ENCODE measurements around the gene MS4A12.
"Not testable (repeated sequence)": the region's sequence is repeated elsewhere in the genome, so short reads cannot be mapped to it uniquely, and the experiment has no call there.

The MS4A12 gene, protein sequence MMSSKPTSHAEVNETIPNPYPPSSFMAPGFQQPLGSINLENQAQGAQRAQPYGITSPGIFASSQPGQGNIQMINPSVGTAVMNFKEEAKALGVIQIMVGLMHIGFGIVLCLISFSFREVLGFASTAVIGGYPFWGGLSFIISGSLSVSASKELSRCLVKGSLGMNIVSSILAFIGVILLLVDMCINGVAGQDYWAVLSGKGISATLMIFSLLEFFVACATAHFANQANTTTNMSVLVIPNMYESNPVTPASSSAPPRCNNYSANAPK

DNA sequence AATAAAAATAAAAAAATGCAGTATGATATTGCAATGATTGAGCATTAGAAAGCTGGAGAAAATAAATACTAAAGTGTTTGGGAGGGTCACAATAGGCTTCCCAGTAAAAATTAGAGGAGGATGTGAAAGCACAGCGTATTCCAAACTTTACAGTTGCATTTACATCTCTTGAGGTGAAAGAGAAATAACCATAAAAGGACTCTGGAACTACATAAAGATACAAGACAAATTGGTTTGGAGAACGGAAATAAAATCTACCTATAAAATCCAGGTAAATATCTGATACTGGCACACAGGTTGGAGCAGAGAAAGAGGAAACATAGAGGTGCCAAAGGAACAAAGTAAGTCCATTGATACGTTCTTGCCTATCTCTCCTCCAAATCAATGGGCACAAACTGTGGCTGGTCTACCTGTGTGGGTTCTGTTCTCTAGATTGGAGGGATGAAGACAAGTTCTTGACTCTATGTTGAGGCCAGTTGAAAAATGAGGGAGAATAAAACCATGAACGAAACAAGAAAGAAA is at the start of gene MS4A12:
TSS of gene MS4A12 (plus strand) at position 291 of the 522 bp plus-strand sequence. CDS start 4,541 bp downstream, outside the sequence.
- Mint-ChIP-seq H3K27me3 (peaks cover 13% of the 10 kb centered on the region), H3K9me3 (ENCODE audit: low read depth) (no peaks in the 10 kb centered on the region), H3K27ac (no peak within 1 kb of the TSS), H3K4me1 (ENCODE audit: low read depth) (no peaks in the 10 kb centered on the region), H3K36me3 (no peaks in the 10 kb centered on the region), H3K4me3 (no peak within 1 kb of the TSS)

DNA sequence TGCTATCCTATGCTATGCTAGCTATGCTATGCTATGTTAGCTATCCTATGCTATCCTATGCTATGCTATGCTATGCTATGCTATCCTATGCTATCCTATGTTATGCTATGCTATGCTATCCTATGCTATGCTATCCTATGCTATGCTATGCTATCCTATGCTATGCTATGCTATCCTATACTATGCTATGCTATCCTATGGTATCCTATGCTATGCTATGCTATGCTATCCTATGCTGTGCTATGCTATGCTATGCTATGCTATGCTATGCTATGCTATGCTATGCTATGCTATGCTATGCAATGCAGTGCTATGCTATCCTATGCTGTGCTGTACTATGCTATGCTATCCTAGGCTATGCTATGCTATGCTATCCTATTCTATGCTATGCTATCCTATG is 45.5 kb upstream of the MS4A12 start:
- Mint-ChIP-seq H3K4me1 (ENCODE audit: low read depth) (peaks cover 18% of the 10 kb centered on the region), H3K27me3 (no peaks in the 10 kb centered on the region), H3K9me3 (ENCODE audit: low read depth) (no peaks in the 10 kb centered on the region), H3K27ac (no peak overlapping the region), H3K36me3 (no peaks in the 10 kb centered on the region), H3K4me3 (peak overlapping the region; percentile 81)

DNA sequence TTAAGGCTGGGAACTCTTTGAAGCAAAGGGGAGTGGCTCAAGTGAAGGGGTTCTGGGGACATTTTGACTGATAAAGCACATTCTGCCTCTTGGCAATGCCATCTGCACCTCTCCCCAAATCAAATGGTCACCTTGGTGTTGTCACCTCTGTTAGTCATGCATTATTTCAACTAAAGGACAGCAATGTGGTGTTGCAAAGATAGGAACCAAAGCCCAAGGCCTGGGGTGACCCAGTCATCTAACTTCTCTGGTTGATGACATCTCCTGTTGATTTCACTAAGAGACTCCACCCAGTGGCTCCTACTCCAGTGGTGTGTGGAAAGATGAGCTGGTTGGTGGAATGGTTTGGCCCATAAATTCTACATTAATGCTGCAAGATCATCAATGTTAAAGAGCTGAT is 44.7 kb upstream of the MS4A12 start:
- H3K9me3 Mint-ChIP-seq (ENCODE audit: low read depth) = no peaks in the 10 kb centered on the region
- no peaks in the 10 kb centered on the region for H3K36me3 Mint-ChIP-seq
- H3K27ac Mint-ChIP-seq = no peak overlapping the region
- H3K4me1 Mint-ChIP-seq (ENCODE audit: low read depth) = peaks cover 18% of the 10 kb centered on the region
- no peaks in the 10 kb centered on the region for H3K27me3 Mint-ChIP-seq
- H3K4me3 Mint-ChIP-seq = no peak overlapping the region

DNA sequence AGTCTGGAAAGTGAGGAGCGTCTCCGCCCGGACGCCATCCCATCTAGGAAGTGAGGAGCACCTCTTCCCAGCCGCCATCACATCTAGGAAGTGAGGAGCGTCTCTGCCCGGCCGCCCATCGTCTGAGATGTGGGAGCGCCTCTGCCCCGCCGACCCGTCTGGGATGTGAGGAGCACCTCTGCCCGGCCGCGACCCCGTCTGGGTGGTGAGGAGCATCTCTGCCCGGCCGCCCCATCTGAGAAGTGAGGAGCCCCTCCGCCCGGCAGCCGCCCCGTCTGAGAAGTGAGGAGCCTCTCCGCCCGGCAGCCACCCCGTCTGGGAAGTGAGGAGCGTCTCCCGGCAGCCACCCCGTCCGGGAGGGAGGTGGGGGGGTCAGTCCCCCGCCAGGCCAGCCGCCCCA is 41.4 kb upstream of the MS4A12 start:
- H3K36me3 Mint-ChIP-seq; H3K27ac Mint-ChIP-seq; H3K4me3 Mint-ChIP-seq; H3K9me3 Mint-ChIP-seq (ENCODE audit: low read depth); H3K27me3 Mint-ChIP-seq: not testable (repeated sequence)
- H3K4me1 Mint-ChIP-seq (ENCODE audit: low read depth) = peaks cover 11% of the 10 kb centered on the region

DNA sequence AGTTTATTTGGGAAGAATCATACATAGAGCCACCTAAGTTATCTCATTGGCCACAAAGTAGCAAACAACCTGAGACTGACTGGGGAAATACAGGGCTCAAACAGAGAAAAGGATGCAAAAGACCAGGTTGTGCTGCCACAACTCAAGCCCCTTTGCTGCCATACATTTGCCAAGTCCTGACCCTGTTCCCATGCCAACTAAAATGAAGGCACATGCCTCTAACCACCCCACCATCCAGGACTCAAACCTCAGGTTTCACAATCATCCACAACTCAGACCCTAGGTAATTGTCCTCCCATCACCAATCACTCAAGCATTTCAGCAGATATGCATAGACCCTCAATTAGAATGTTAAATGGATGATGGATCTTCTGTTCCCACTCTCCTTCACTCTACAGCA is 38.4 kb upstream of the MS4A12 start:
- H3K4me3 Mint-ChIP-seq = no peak overlapping the region
- no peaks in the 10 kb centered on the region for H3K9me3 Mint-ChIP-seq (ENCODE audit: low read depth)
- no peaks in the 10 kb centered on the region for H3K4me1 Mint-ChIP-seq (ENCODE audit: low read depth)
- H3K36me3 Mint-ChIP-seq = no peaks in the 10 kb centered on the region
- H3K27me3 Mint-ChIP-seq = peaks cover 12% of the 10 kb centered on the region
- H3K27ac Mint-ChIP-seq = no peak overlapping the region

DNA sequence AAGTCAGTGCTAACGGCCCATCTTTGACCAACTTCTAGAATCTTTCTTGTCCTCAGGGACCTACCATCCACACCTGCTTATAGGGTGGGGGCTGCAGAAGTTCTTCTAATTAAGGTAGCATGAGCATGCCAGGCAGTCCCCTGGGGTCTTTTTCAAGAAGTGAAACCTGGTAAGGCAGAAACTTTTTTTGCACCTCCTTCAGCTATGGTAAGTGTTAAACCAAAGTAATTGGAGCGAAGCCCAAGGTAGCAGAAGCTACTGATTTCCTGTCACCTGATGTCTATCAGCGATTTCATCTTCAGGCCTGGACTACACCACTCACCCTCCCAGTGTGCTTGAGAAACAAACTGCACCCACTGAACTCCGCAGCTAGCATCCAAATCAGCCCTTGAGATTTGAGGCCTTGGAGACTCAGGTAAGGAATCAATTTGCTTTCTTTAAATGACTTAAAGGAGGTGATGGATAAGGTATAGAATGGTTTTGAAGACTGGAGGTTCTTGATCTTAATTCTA is 37.0 kb upstream of the MS4A12 start, which contains the start of gene MS4A1:
TSS of gene MS4A1 (plus strand) at position 317 of the 512 bp plus-strand sequence. CDS start 6,528 bp downstream, outside the sequence.
- no peaks in the 10 kb centered on the region for H3K9me3 Mint-ChIP-seq (ENCODE audit: low read depth)
- H3K27me3 Mint-ChIP-seq = peaks cover 12% of the 10 kb centered on the region
- H3K36me3 Mint-ChIP-seq = no peaks in the 10 kb centered on the region
- H3K27ac Mint-ChIP-seq = no peak within 1 kb of the TSS
- H3K4me3 Mint-ChIP-seq = no peak within 1 kb of the TSS
- no peaks in the 10 kb centered on the region for H3K4me1 Mint-ChIP-seq (ENCODE audit: low read depth)

DNA sequence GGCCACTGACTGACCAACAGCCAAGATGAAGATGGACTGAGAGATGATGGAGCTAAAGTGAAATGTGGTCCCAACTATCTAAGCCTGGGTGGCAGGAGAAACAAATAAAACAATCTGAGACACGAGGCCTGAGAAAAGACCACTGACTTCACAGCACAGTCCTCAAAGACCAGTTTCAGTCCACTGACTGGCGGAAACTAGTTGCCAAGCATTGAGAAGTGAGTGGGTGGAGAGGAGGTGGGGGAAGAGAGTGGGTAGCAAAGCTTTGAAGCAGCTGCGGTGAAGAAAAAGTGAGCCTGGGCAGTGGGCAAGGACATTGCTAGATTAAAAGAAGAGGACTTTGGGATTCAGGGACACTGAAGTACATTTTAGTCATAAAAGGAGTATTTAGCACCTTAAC is 35.0 kb upstream of the MS4A12 start:
- H3K4me1 Mint-ChIP-seq (ENCODE audit: low read depth) = no peaks in the 10 kb centered on the region
- H3K9me3 Mint-ChIP-seq (ENCODE audit: low read depth) = no peaks in the 10 kb centered on the region
- H3K27ac Mint-ChIP-seq = no peak overlapping the region
- H3K27me3 Mint-ChIP-seq = peaks cover 12% of the 10 kb centered on the region
- H3K4me3 Mint-ChIP-seq = no peak overlapping the region
- H3K36me3 Mint-ChIP-seq = no peaks in the 10 kb centered on the region

DNA sequence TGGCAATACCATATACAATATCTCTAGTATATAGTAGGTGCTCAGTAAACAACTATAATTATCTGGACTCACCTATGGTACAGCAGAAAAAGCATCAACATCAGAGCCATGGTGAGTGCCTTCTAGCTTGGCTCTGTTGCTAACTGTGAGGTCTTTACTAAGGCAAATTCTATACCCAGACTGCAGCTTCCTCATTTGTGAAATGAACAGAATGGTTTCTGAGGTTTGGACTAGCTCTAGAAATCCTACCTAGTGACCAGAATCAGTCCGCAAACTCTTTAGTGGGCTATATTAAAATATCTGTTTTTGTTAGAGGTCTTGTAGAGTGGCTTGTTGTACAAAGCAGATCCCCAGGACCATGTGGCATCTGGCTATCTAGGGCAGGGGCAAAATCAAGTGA is 33.2 kb upstream of the MS4A12 start:
- no peaks in the 10 kb centered on the region for H3K4me1 Mint-ChIP-seq (ENCODE audit: low read depth)
- no peak overlapping the region for H3K27ac Mint-ChIP-seq
- H3K36me3 Mint-ChIP-seq = no peaks in the 10 kb centered on the region
- peaks cover 12% of the 10 kb centered on the region for H3K27me3 Mint-ChIP-seq
- no peak overlapping the region for H3K4me3 Mint-ChIP-seq
- H3K9me3 Mint-ChIP-seq (ENCODE audit: low read depth) = no peaks in the 10 kb centered on the region

DNA sequence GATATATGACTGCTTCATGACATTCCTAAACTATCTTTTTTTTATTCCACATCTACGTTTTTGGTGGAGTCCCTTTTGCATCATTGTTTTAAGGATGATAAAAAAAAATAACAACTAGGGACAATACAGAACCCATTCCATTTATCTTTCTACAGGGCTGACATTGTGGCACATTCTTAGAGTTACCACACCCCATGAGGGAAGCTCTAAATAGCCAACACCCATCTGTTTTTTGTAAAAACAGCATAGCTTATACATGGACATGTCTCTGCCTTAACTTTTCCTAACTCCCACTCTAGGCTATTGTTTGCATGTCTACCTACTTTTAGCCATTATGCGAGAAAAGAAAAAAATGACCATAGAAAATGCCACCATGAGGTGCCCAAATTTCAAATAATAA is 23.7 kb upstream of the MS4A12 start:
- no peaks in the 10 kb centered on the region for H3K36me3 Mint-ChIP-seq
- peaks cover 11% of the 10 kb centered on the region for H3K27me3 Mint-ChIP-seq
- H3K27ac Mint-ChIP-seq = no peak overlapping the region
- no peaks in the 10 kb centered on the region for H3K9me3 Mint-ChIP-seq (ENCODE audit: low read depth)
- H3K4me3 Mint-ChIP-seq = no peak overlapping the region
- H3K4me1 Mint-ChIP-seq (ENCODE audit: low read depth) = no peaks in the 10 kb centered on the region

DNA sequence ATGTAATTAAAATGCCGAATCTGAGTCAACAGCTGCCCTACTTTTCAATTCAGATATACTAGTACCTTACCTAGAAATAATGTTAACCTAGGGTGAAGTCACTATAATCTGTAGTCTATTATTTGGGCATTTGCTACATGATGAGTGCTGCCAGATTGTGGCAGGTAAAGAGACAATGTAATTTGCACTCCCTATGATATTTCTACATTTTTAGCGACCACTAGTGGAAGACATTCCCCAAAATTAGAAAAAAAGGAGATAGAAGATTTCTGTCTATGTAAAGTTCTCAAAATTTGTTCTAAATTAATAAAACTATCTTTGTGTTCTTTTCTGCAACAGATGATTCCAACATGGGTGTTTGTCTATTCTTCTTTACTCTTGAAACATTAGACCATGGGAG is 22.9 kb upstream of the MS4A12 start:
- Mint-ChIP-seq H3K36me3 (no peaks in the 10 kb centered on the region), H3K4me1 (ENCODE audit: low read depth) (no peaks in the 10 kb centered on the region), H3K9me3 (ENCODE audit: low read depth) (no peaks in the 10 kb centered on the region), H3K27ac (no peak overlapping the region), H3K4me3 (no peak overlapping the region), H3K27me3 (peaks cover 11% of the 10 kb centered on the region)

DNA sequence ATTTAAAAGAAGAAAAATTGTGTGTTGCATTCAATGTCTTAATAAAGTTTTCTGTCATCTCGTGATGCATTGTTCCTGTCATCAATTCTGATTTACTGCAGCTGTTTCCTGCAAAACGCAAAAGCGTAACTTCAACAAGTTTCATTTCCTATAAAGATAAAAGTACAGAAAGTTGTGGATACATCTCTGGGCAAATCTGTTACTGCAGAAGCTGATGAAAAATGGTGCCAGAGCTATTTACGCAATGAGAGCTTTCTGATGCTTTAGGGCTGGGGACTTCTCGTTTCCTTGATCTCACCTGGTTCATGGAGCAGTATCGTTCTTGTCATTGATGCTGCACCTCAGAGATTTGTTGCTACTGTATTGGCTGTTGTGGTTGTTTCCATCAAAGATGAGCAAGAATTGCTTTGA is 15.5 kb upstream of the MS4A12 start:
- H3K4me3 Mint-ChIP-seq = no peak overlapping the region

DNA sequence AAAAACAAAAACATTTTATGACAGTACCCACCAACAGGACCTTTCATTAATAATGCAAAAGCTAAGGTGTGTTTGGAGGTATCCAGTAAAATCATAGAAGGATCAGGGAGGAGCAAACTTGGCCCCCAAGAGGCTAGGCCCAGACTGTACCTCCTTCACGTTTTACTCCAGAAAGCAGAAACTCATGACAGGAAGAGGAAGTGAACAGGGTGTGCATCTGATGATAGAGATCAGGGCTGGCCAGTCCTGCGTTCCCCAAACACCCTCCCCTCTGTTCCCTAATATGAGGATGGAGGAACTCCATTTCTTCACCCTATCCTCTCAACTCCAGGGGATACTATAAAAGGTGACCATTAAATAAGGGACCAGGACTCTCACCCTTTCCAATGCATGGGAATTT is 10.2 kb upstream of the MS4A12 start:
- no peak overlapping the region for H3K27ac Mint-ChIP-seq
- H3K27me3 Mint-ChIP-seq = peaks cover under 1% of the 10 kb centered on the region
- H3K4me3 Mint-ChIP-seq = no peak overlapping the region
- no peaks in the 10 kb centered on the region for H3K36me3 Mint-ChIP-seq
- H3K4me1 Mint-ChIP-seq (ENCODE audit: low read depth) = no peaks in the 10 kb centered on the region
- no peaks in the 10 kb centered on the region for H3K9me3 Mint-ChIP-seq (ENCODE audit: low read depth)

More for the DNA sequence above, 15.5 kb upstream of the MS4A12 start:
- no peaks in the 10 kb centered on the region for H3K36me3 Mint-ChIP-seq
- no peak overlapping the region for H3K27ac Mint-ChIP-seq
- peaks cover 2% of the 10 kb centered on the region for H3K27me3 Mint-ChIP-seq
- H3K9me3 Mint-ChIP-seq (ENCODE audit: low read depth) = no peaks in the 10 kb centered on the region
- no peaks in the 10 kb centered on the region for H3K4me1 Mint-ChIP-seq (ENCODE audit: low read depth)

DNA sequence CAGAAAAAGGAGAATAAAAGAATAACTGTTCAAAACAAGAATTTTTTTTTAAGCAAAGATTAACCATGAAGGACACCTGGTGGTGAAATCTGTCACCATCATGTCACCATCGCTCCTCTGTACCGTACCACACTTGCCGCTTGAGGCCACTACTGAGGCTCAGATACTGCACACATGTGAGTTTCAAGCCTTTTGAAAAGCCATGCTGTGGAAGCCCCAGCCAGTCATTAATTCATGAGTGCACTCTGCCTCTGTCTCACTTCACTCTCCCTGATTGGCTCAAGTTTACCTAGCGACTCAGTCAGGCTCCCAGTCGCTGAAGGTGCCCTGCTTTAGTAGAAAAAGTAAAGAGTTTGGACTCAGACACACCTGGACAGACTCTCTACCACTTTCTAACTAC is 6.6 kb upstream of the MS4A12 start:
- H3K4me1 Mint-ChIP-seq (ENCODE audit: low read depth) = no peaks in the 10 kb centered on the region
- no peaks in the 10 kb centered on the region for H3K9me3 Mint-ChIP-seq (ENCODE audit: low read depth)
- peaks cover 6% of the 10 kb centered on the region for H3K27me3 Mint-ChIP-seq
- no peaks in the 10 kb centered on the region for H3K36me3 Mint-ChIP-seq
- no peak overlapping the region for H3K27ac Mint-ChIP-seq
- H3K4me3 Mint-ChIP-seq = no peak overlapping the region

DNA sequence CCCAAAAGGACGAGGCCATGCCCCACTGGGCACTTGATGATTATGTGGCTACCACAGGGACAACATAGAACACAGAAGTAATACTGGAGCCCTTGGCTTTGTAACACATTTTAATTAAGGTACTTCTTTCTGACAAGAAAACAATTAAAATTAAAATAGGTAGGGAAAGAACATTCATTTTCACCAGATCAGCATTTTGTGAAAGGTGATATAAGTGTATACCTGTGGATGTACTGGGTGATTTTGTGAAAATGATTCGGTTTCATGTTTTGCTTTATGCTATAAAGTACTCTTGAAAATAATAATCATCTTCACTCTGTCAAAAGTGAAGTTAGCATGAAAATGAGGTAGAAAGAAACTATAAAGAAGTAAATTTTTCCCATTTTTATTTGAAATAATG is 876 bp downstream of the MS4A12 start:
- H3K9me3 Mint-ChIP-seq (ENCODE audit: low read depth) = no peaks in the 10 kb centered on the region
- no peak overlapping the region for H3K27ac Mint-ChIP-seq
- peaks cover 10% of the 10 kb centered on the region for H3K27me3 Mint-ChIP-seq
- no peaks in the 10 kb centered on the region for H3K36me3 Mint-ChIP-seq
- no peak overlapping the region for H3K4me3 Mint-ChIP-seq
- H3K4me1 Mint-ChIP-seq (ENCODE audit: low read depth) = no peaks in the 10 kb centered on the region

DNA sequence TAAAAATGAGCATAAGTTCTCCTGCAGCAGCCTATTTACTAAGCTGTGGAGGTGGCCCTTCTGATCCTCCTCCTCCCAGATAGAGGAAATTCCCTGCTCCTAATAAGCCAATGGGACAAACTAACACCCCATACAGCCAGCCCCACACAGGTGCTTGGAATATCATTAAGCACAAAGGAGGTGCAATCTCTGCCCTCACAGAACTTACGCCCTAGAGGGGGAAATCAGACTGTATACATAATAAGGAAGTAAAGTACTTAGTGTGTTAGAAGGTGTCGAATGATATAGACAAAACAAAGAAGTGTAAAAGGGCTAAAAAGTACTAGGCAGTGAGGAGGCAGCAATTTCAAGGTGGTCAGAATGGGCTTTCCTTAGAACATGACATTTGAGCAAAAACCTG is 5.8 kb downstream of the MS4A12 start:
- no peaks in the 10 kb centered on the region for H3K36me3 Mint-ChIP-seq
- no peak overlapping the region for H3K27ac Mint-ChIP-seq
- no peaks in the 10 kb centered on the region for H3K4me1 Mint-ChIP-seq (ENCODE audit: low read depth)
- H3K4me3 Mint-ChIP-seq = no peak overlapping the region
- no peaks in the 10 kb centered on the region for H3K9me3 Mint-ChIP-seq (ENCODE audit: low read depth)
- H3K27me3 Mint-ChIP-seq = peaks cover 9% of the 10 kb centered on the region

DNA sequence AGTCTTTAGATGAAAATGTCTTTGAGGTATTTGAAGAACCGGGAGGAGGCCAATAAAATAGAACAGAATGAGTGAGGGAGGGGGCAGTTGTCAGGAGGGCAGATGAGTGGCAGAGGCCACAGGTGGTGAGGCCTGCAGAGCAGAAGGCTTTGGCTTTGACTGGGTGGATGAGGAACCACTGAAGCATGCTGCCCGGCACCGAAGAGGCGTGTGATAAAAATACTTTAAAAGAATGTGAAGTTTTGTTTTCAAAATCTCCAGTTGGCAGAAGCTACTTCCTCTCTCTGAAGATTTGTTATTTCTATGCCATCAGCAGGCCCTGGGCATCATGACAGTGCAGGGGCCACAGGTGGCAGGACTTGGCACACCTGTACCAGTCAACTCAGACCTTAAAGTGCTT is 6.3 kb downstream of the MS4A12 start:
- H3K4me1 Mint-ChIP-seq (ENCODE audit: low read depth) = no peaks in the 10 kb centered on the region
- no peaks in the 10 kb centered on the region for H3K36me3 Mint-ChIP-seq
- H3K4me3 Mint-ChIP-seq = no peak overlapping the region
- no peak overlapping the region for H3K27ac Mint-ChIP-seq
- peaks cover 9% of the 10 kb centered on the region for H3K27me3 Mint-ChIP-seq
- no peaks in the 10 kb centered on the region for H3K9me3 Mint-ChIP-seq (ENCODE audit: low read depth)
